OCI-LY7 (cell line): ENCODE measurements around the gene ADH7. TPM values are rescaled to one million over a fixed set of nuclear protein-coding genes. Genes with fewer than 3 reads are reported as not detected.

ENCODE experiments used
- BruUV-seq: library from RNA; stranded (reverse); fragments of 400-500 nt; replicated peaks from 2 replicates; lab custom pipeline; 2021; lab: Mats Ljungman, UMichigan
- CTCF ChIA-PET: fragments of 300-600 bp; sonication (Branson Sonifier 250); formaldehyde crosslinking; loops from one replicate; lab custom pipeline; 2022; ENCODE audit warnings: antibody characterized with exemption; ENCODE audit not compliant: unreplicated experiment; lab: Charles Lee
- POLR2A ChIA-PET: fragments of 300-600 bp; sonication (Branson Sonifier 250); formaldehyde crosslinking; loops from one replicate; lab custom pipeline; 2022; ENCODE audit warnings: antibody characterized with exemption; lab: Charles Lee
- DNase-seq: peaks from one replicate; pipeline ENCODE4 v3.0.0-alpha.2; 2015; ENCODE audit warnings: low spot score
- H2AFZ ChIP-seq: fragments of 200-600 bp; sonication (generic), shearing (Covaris generic); 2 replicates; pipeline ENCODE4 v1.6.1; 2014; ENCODE audit warnings: mild to moderate bottlenecking, antibody characterized with exemption, low read length, moderate library complexity
- H3K27ac ChIP-seq: fragments of 200-600 bp; sonication (generic); 2 replicates; pipeline ENCODE4 v1.5.1; 2014; ENCODE audit warnings: mixed run types, low read depth, mild to moderate bottlenecking, moderate library complexity, low read length, inconsistent platforms; ENCODE audit not compliant: poor library complexity, severe bottlenecking
- H3K36me3 ChIP-seq: fragments of 200-600 bp; sonication (generic); 2 replicates; pipeline ENCODE4 v1.6.1; 2014; ENCODE audit warnings: mild to moderate bottlenecking, antibody characterized with exemption, low read length, moderate library complexity, mixed read lengths; ENCODE audit not compliant: insufficient read depth
- H3K4me1 ChIP-seq: fragments of 200-600 bp; sonication (generic); 2 replicates; pipeline ENCODE4 v1.5.1; 2014; ENCODE audit warnings: mild to moderate bottlenecking, low read length; ENCODE audit not compliant: insufficient read depth, poor library complexity, severe bottlenecking
- H3K4me2 ChIP-seq: fragments of 200-600 bp; sonication (generic); 2 replicates; pipeline ENCODE4 v1.6.1; 2014; ENCODE audit warnings: mild to moderate bottlenecking, low read length
- H3K4me3 ChIP-seq: fragments of 200-600 bp; sonication (generic); 2 replicates; pipeline ENCODE4 v1.5.1; 2014; ENCODE audit warnings: mild to moderate bottlenecking, low read depth, low read length; ENCODE audit not compliant: poor library complexity, severe bottlenecking
- H3K79me2 ChIP-seq: fragments of 200-600 bp; sonication (generic); 2 replicates; pipeline ENCODE4 v1.6.1; 2016; ENCODE audit warnings: low read depth, mild to moderate bottlenecking, low read length, moderate library complexity, mixed read lengths; ENCODE audit not compliant: insufficient read depth
- H3K9me2 ChIP-seq: fragments of 200-600 bp; sonication (generic); 2 replicates; pipeline ENCODE4 v1.6.1; 2016; ENCODE audit warnings: mild to moderate bottlenecking, low read length, mixed read lengths; ENCODE audit not compliant: insufficient read depth
- H3K9me3 ChIP-seq: fragments of 200-600 bp; sonication (generic); 2 replicates; pipeline ENCODE4 v1.6.1; 2014; ENCODE audit warnings: mild to moderate bottlenecking, mixed run types, low read length, mixed read lengths
- H4K20me1 ChIP-seq: fragments of 200-600 bp; sonication (generic); 2 replicates; pipeline ENCODE4 v1.6.1; 2014; ENCODE audit warnings: mild to moderate bottlenecking, antibody characterized with exemption, low read length, moderate library complexity, mixed read lengths; ENCODE audit not compliant: insufficient read depth
- CTCF ChIP-seq: fragments of 200-600 bp; sonication (generic); conservative IDR thresholded peaks from 2 replicates; pipeline ENCODE4 v1.5.1; 2014; ENCODE audit warnings: mild to moderate bottlenecking, antibody characterized with exemption, low read length, moderate library complexity, mixed read lengths
- EZH2phosphoT487 ChIP-seq: fragments of 200-600 bp; sonication (generic); IDR thresholded peaks from 2 replicates; pipeline ENCODE4 v1.6.1; 2018; ENCODE audit warnings: low read depth, borderline replicate concordance, mild to moderate bottlenecking, mixed run types, antibody characterized with exemption, low read length, moderate library complexity, mixed read lengths
- intact Hi-C: fragments of 100-400 bp; cut with micrococcal nuclease; formaldehyde crosslinking; loops from one replicate; pipeline ENCODE4 v1.10.0; 2022; ENCODE audit not compliant: unreplicated experiment
- total RNA-seq, 2 experiments: library from RNA; depleted of rRNA in 1 of 2; stranded (reverse); fragments of >200 nt in 1 of 2; shearing (Covaris generic) in 1 of 2; gene quantifications; 2 replicates each; pipeline ENCODE4 v1.2.3, GENCODE V29; 2014 to 2022

The ADH7 gene
- total RNA-seq, 2 experiments from 2014 or later: not detected

DNA sequence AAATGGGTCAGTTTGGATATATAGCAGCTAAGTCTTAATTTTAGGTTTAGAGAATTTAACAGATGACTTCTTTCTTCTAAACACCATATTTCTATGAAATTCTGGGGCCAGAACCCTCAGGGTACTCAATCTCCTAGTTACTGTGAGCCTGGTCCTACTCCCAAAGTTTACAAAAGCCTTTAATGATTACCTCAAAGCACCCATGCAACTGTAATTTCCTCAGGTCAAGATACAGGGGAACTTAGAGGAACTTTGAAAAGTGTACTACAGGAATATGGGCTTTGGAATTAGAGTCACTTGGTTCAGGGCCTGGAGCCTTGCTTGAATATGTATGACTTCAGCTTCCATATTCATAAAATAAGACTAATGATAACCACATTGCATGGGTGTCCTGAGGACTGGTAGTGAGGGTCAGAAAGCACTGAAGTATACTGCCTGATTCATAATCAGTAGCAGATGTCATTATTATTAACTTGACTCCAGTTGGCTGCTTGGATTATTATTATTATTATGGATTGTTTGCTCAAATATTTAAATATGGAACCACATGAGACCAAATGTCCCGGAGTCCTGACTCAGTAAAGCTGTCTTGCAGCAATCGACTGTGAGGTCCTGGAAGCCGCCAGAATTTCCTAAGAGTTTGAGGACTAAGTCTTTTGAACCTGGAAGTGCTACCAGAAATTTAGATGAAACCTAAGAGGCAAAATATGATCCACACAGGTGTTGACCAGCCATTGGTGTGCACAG is 2.0 kb upstream of the ADH7 start:
- no peaks in the 10 kb centered on the region for H3K9me3 ChIP-seq
- H3K36me3 ChIP-seq: no peaks in the 10 kb centered on the region
- H2AFZ ChIP-seq: no peak overlapping the region
- BruUV-seq: no TSS peak
- intact Hi-C loops: no loop called here
- POLR2A ChIA-PET: no interaction called here
- TF ChIP-seq CTCF: no peak
- TF ChIP-seq EZH2phosphoT487: no peak
- no peaks in the 10 kb centered on the region for H3K4me1 ChIP-seq
- H3K4me3 ChIP-seq: no peak overlapping the region
- CTCF ChIA-PET: no interaction called here
- no peaks in the 10 kb centered on the region for H4K20me1 ChIP-seq
- no peaks in the 10 kb centered on the region for H3K9me2 ChIP-seq
- no peak overlapping the region for H3K27ac ChIP-seq
- H3K79me2 ChIP-seq: no peaks in the 10 kb centered on the region
- no peak for DNase-seq
- H3K4me2 ChIP-seq: no peak overlapping the region

- Histone ChIP-seq H3K4me2 (no peak overlapping the region), H2AFZ (no peak overlapping the region), H3K79me2 (no peaks in the 10 kb centered on the region), H4K20me1 (no peaks in the 10 kb centered on the region), H3K9me3 (no peaks in the 10 kb centered on the region), H3K36me3 (no peaks in the 10 kb centered on the region), H3K9me2 (no peaks in the 10 kb centered on the region), H3K4me1 (no peaks in the 10 kb centered on the region), H3K27ac (no peak overlapping the region), H3K4me3 (no peak overlapping the region)
- BruUV-seq: no TSS peak
- intact Hi-C loops: no loop called here
- ChIA-PET CTCF (no interaction called here), POLR2A (no interaction called here)
- no peak for DNase-seq
- TF ChIP-seq CTCF: no peak
Observed at GRCh38 chr4:99436462-99436861, 1.3 kb upstream of the ADH7 start.

GRCh38 chr4:99430106-99430505 is 5.0 kb downstream of the ADH7 start:
- DNase-seq: no peak
- TF ChIP-seq EZH2phosphoT487 (no peak), CTCF (no peak)
- ChIA-PET CTCF (no interaction called here), POLR2A (interaction anchor here (1.0 kb wide), 1 partner anchor 1996 kb away, joined by 4 read pairs; no protein-coding TSS in a partner anchor)
- Histone ChIP-seq H3K4me1 (no peaks in the 10 kb centered on the region), H3K4me3 (no peak overlapping the region), H2AFZ (no peak overlapping the region), H3K36me3 (no peaks in the 10 kb centered on the region), H3K79me2 (no peaks in the 10 kb centered on the region), H3K4me2 (no peak overlapping the region), H3K9me3 (no peaks in the 10 kb centered on the region), H4K20me1 (no peaks in the 10 kb centered on the region), H3K9me2 (no peaks in the 10 kb centered on the region), H3K27ac (no peak overlapping the region)
- no TSS peak for BruUV-seq
- intact Hi-C loops: no loop called here
